Body of pancreas (tissue), 4 donors: ENCODE measurements around the gene FILIP1L. TPM values are rescaled to one million over a fixed set of nuclear protein-coding genes. Genes with fewer than 3 reads are reported as not detected.

Experiments used
- ATAC-seq: fragments of 150-250 bp; one replicate; pipeline ENCODE4 v1.9.1; 2016
- DNase-seq, 4 donors: peaks; one replicate each; pipeline ENCODE4 v3.0.0-alpha.2; 2019
- H3K27ac ChIP-seq, 4 donors: fragments of 200-600 bp; sonication (generic); 1 replicate in 3 of 4; 2 replicates in 1 of 4; pipeline versions ENCODE4 v1.5.1 to v1.6.1; 2016 to 2019; ENCODE audit warnings: mild to moderate bottlenecking in 1 of 4, mixed read lengths in 1 of 4, moderate library complexity in 1 of 4
- H3K27me3 ChIP-seq, 2 donors: fragments of 200-600 bp; sonication (generic); one replicate each; pipeline ENCODE4 v1.6.0; 2016; ENCODE audit warnings: mild to moderate bottlenecking in 1 of 2
- H3K36me3 ChIP-seq, 2 donors: fragments of 200-600 bp; sonication (generic); replicated peaks in 1 of 2; 2 replicates each; pipeline ENCODE4 v1.5.1; 2016; ENCODE audit warnings: low read depth in 2 of 2; ENCODE audit not compliant: insufficient read depth in 1 of 2
- H3K4me1 ChIP-seq: fragments of 200-600 bp; sonication (generic); one replicate; pipeline ENCODE4 v1.6.0; 2016
- H3K4me3 ChIP-seq, 2 donors: fragments of 200-600 bp; sonication (generic); 1 replicate in 1 of 2; 2 replicates in 1 of 2; pipeline ENCODE4 v1.5.1; 2016 to 2019
- H3K9me3 ChIP-seq, 3 donors: fragments of 200-600 bp; sonication (generic); 1 replicate in 2 of 3; 2 replicates in 1 of 3; pipeline ENCODE4 v1.5.1; 2016
- CTCF ChIP-seq, 7 experiments: fragments of 450-650 bp in 4 of 7; fragments of 200-600 bp in 3 of 7; sonication (generic) in 3 of 7; IDR thresholded peaks; one replicate each; pipeline ENCODE4 v1.5.1; 2016 to 2019; ENCODE audit warnings: antibody characterized with exemption in 7 of 7
- POLR2A ChIP-seq, 3 donors: fragments of 450-650 bp; IDR thresholded peaks; one replicate each; pipeline ENCODE4 v1.6.1; 2016; ENCODE audit warnings: antibody characterized with exemption in 3 of 3, mild to moderate bottlenecking in 2 of 3
- WGBS, 2 donors: methylation state at CpG; one replicate each; pipeline ENCODE4 v1.1.5; 2017; 5-methylcytosine and 5-hydroxymethylcytosine counted together
- intact Hi-C: fragments of 100-400 bp; cut with DNase I; formaldehyde crosslinking; loops from one replicate; pipeline ENCODE4 v1.15.1; 2023
- total RNA-seq, 2 donors: library from RNA; depleted of rRNA; stranded (reverse); fragments of >200 nt; gene quantifications; one replicate each; pipeline ENCODE4 v1.1.0, GENCODE V29; 2016

FILIP1L gene
- total RNA-seq, 2 donors from 2014 or later: 27.8 to 47.8 TPM

- Histone ChIP-seq H3K27ac (no peak overlapping the region), H3K4me3 (no peak overlapping the region), H3K27me3 (no peaks in the 10 kb centered on the region), H3K4me1 (no peaks in the 10 kb centered on the region), H3K9me3 (peaks cover 0 to 6% (median 0%) of the 10 kb centered on the region in 3 donors), H3K36me3 (no peaks in the 10 kb centered on the region)
- no peak for ATAC-seq
- intact Hi-C loops: no loop called here
- no peak for DNase-seq
- WGBS, 2 donors: 74 to 87% methylated on average over 2 of the region's 2 CpGs
- TF ChIP-seq POLR2A (IDR thresholded peaks at IDR 0.05) (no peak), CTCF (IDR thresholded peaks at IDR 0.05) (no peak)
Observed at GRCh38 chr3:99809565-99809964, 304.7 kb downstream of the FILIP1L start.

- 47 to 54% methylated on average over 4 of the region's 4 CpGs for WGBS, 2 donors
- DNase-seq: peak; percentile 59 to 72 (median 67)
- H3K36me3 ChIP-seq: no peaks in the 10 kb centered on the region
- H3K4me3 ChIP-seq: no peak overlapping the region
- H3K9me3 ChIP-seq: peaks cover 0 to 6% (median 0%) of the 10 kb centered on the region in 3 donors
- H3K27me3 ChIP-seq: no peaks in the 10 kb centered on the region
- no peak overlapping the region for H3K27ac ChIP-seq
- intact Hi-C loops: no loop called here
- peak; percentile 78 for ATAC-seq
- TF ChIP-seq POLR2A (IDR thresholded peaks at IDR 0.05) (no peak), CTCF (IDR thresholded peaks at IDR 0.05) (peak; percentile 60 to 83 (median 67))
- H3K4me1 ChIP-seq: no peaks in the 10 kb centered on the region
Observed at GRCh38 chr3:99808163-99808794, 306.0 kb downstream of the FILIP1L start.

GRCh38 chr3:99805160-99805559, 309.1 kb downstream of the FILIP1L start:
- Histone ChIP-seq H3K4me1 (no peaks in the 10 kb centered on the region), H3K36me3 (no peaks in the 10 kb centered on the region), H3K4me3 (no peak overlapping the region), H3K27me3 (no peaks in the 10 kb centered on the region), H3K27ac (no peak overlapping the region), H3K9me3 (peaks cover 0 to 6% (median 0%) of the 10 kb centered on the region in 3 donors)
- ATAC-seq (no peak), DNase-seq (no peak)
- TF ChIP-seq POLR2A (IDR thresholded peaks at IDR 0.05) (no peak), CTCF (IDR thresholded peaks at IDR 0.05) (no peak)
- intact Hi-C loops: no loop called here
- WGBS, 2 donors: 96 to 100% methylated on average over 1 to 2 of the region's 2 CpGs

GRCh38 chr3:99803297-99803696, 311.0 kb downstream of the FILIP1L start:
- DNase-seq (no peak), ATAC-seq (no peak)
- Histone ChIP-seq H3K4me3 (no peak overlapping the region), H3K27ac (no peak overlapping the region), H3K36me3 (no peaks in the 10 kb centered on the region), H3K9me3 (peaks cover 0 to 6% (median 0%) of the 10 kb centered on the region in 3 donors), H3K4me1 (no peaks in the 10 kb centered on the region), H3K27me3 (no peaks in the 10 kb centered on the region)
- TF ChIP-seq POLR2A (IDR thresholded peaks at IDR 0.05) (no peak), CTCF (IDR thresholded peaks at IDR 0.05) (no peak)
- WGBS, 2 donors: 85 to 86% methylated on average over 1 of the region's 1 CpG
- intact Hi-C loops: no loop called here

GRCh38 chr3:99799422-99799821, 314.9 kb downstream of the FILIP1L start:
- DNase-seq (no peak), ATAC-seq (no peak)
- intact Hi-C loops: no loop called here
- Histone ChIP-seq H3K4me3 (no peak overlapping the region), H3K9me3 (no peaks in the 10 kb centered on the region), H3K27ac (no peak overlapping the region), H3K4me1 (no peaks in the 10 kb centered on the region), H3K27me3 (no peaks in the 10 kb centered on the region), H3K36me3 (no peaks in the 10 kb centered on the region)
- WGBS, 2 donors: 77% methylated on average over 4 of the region's 4 CpGs
- TF ChIP-seq CTCF (IDR thresholded peaks at IDR 0.05): no peak
- TF ChIP-seq POLR2A (IDR thresholded peaks at IDR 0.05): no peak
